LoVo (cell line): ENCODE results near the gene CA10.

Experiments used
- DNase-seq: peaks from one replicate; pipeline ENCODE4 v3.0.0-alpha.2; 2016; ENCODE audit warnings: low spot score

The CA10 gene

DNA sequence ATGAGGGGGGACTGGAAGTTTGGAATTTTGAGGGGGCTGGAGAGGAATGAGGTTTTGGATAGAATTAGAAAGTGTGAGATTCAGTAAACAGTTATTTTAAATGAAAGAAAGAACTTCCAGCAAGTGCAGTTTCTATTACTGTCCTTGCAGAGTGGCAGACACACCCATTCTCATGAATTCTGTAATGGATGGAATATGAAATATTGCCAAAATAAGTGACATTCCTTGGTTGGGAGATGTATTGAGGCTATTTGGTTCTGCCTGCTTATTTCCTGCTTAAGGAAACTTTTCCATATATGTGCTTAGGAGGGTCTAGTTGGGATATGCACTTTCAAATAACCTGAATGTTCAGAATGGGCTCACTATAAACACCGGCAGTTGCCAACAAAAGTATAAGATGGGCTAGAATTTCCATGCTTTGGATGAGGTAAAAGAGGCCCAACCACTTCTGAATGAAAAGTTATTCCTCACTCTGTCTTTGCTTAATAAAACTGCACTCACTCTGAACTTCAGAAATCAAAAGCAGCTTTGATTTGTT, 434.4 kb downstream of the CA10 start:
- no peak for DNase-seq

- no peak for DNase-seq
Measured at GRCh38 chr17:51722994-51723393, 435.5 kb downstream of the CA10 start.

DNA sequence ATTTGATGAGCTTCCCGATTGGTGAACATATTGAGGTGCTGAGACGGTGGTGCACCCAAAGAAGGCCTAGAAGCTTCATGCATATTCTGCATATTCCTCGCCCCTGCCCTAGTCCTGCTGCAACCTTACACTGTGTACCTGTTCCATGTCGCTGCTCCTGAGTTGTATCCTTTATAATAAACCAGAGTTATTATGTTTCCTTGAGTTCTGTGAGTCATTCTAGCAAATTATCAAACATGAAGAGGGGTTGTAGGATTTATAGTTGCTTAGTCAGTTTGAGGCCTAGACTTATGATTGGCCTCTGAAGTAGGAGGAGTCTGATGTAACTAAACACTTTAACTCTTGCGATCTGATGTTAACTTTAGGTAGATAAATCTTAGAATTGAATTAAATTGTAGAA, 436.8 kb downstream of the CA10 start:
- no peak for DNase-seq

DNA sequence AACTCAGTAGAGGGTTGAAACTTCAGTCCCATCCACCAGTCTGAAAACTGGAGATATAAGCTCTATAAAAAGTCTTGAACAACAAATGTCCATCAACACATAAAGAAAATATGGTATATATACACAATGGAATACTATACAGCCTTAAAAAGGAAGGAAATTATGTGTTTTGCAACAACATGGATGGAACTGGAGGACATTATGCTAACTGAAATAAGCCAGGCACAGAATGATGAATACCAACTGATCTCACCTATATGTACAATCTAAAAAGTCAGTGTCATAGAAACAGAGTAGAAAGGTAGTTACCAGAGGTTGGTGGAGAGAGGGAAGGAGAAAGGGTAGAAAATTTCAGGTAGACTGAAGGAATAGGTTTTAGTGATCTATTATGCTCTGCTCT, 438.1 kb downstream of the CA10 start:
- DNase-seq: no peak

- DNase-seq: no peak
Measured at GRCh38 chr17:51718983-51719382, 439.5 kb downstream of the CA10 start.

GRCh38 chr17:51711581-51711980, 446.9 kb downstream of the CA10 start:
- no peak for DNase-seq

DNA sequence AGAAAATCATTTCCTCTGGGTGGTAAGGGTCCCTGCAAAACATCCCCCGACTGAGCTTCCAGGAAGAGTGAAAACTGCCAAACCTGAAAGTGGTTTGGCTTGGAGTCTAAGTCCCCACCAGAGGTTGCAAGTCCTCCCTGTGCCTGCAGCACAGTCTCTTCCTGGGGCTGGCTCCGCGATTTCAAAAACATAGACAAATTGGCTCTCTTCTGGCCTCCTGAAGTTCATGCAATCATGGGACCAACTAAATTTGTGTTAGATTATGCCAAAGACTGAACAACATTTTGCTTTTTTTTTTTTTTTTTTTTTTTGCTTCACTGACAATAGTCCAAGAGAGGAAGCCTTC, 447.9 kb downstream of the CA10 start:
- no peak for DNase-seq

- DNase-seq: no peak
Measured at GRCh38 chr17:51709694-51710633, 448.6 kb downstream of the CA10 start.

- DNase-seq: no peak
Measured at GRCh38 chr17:51707216-51707615, 451.3 kb downstream of the CA10 start.

DNA sequence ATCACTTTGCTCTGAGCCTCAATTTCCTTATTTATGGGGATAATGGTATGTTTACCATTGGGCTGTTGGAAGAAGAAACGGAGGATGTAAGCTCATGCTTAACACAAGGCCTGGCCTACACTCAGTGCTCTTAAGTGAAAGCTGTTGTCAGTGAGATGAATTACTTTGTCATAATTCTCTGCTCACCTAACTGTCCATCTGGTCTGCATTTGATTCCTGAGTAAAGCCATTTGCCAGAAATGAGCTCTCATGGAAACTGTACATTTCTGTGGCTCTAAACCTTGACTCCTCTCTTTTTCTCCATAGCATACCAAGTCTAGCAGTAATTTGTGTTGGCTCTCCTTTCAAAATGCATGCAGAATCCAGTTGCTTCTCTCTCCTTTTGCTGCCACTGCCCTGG, 452.4 kb downstream of the CA10 start:
- no peak for DNase-seq

DNA sequence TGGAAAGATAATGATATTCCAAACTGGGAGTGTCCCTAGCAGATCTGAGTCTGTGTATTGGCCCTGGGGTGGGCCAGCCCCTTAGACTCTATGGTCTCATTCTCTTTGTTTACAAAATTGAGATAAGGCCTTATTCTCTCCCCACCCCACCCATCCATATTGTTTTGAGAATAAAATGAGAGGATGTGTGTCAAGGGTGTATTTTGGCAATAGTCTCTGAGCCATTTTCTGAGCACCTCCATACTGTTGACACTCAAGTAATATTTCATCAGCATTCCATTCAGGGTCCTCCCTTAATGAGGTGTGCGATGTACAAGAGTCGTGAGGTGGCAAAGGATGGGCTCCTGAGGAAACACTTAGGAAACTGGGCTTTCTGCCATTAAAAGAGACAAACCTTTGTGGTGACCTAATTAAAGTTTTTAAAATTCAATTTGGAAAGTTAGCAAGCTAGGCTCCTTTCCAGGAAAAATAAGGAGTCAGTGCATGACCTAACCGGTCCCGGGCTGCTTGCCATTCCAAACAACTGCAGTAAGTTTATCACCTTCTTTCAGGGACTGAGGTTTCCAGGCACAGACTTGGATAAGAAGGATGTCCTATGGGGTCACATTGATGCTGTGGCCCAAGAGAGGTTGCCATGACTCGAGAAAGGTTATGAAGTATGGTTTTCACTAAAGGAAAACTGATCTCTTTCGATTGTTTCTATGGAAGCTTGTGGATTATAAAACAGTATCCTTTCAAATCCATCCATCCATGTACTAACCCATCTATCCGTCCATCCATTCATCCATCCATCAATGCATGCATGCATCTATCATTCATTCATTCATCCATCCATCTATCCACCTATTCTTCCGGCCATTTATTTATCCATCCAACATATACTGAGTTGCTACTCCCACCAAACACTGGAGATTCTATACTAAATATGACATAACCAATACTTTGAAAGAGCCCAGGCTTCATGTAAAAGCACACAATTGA, 454.9 kb downstream of the CA10 start:
- DNase-seq: no peak

- no peak for DNase-seq
Measured at GRCh38 chr17:51702963-51703360, 455.6 kb downstream of the CA10 start.

GRCh38 chr17:51701501-51701900, 457.0 kb downstream of the CA10 start:
- DNase-seq: no peak

DNA sequence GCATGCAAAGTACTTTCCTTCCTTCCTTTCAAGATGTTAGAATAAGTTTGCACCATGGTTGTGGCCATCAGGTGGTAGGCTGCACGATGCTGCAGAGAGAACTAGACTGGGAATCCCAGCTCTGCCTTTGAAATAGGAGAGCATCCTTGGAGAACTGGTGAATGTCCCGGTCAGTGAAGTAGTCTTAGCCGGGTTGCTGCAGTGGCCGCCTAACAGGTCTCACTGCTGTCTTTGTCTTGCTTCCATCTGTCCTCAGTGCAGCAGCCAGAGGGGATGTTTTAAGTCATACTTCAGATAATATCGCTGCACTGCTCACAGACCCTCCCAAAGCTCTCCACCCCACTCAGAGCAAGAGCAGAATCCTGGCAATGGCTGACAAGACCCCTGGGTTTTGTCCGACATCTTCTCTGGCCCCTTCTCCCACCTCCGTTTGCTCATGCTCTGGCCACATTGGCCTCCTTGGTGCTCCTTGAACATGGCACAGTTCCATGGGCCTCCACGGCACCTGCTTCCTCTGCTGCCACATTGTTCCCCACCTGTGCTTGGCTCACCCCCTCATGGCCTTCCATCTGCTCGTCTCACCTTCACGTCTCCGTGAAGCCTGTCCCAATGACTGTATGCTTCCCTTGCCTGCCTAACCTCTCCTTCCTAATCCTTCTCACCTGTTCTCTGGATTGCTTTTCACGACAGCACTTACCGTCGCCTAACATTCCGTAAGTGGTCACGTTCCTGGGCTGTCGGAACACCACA, 458.3 kb downstream of the CA10 start:
- no peak for DNase-seq

- no peak for DNase-seq
Measured at GRCh38 chr17:51699303-51699702, 459.2 kb downstream of the CA10 start.

DNA sequence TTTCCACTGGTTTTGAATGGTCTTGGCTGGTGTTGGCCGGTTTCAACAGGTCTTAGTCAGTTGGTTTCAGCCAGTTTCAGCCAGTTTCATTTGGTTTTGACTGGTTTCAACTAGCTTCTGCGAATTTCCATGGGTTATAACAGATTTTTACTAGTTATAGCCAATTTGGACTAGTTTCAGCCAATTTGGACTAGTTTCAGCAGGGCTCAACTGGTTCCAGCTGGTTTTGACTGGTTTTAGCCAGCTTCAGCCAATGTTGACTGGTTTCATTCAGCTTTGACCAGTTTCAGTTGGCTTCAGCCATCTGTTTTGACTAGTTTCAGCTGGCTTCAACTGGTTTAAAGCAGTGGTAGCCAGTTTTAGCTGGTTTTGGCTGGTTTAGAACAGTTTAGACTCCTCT, 465.6 kb downstream of the CA10 start:
- no peak for DNase-seq

DNA sequence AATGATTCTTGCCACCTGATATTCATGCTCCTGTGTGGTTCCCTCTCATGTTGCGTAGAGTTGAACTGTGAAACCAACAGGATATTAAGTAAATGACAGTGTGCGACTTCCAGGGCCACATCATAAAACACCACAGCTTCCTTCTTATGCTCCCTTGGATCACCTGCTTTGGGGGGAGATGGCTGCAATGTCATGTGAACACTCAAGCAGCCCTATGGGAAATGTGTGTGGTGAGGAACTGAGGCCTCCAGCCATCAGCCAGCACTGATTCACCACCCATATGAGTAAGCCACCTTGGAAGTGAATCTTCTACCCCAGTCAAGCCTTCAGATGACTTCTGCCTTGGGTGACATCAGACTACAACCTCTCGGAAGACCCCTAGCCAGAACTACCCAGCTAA, 470.6 kb downstream of the CA10 start:
- DNase-seq: no peak

GRCh38 chr17:51685287-51685909, 473.1 kb downstream of the CA10 start:
- no peak for DNase-seq

DNA sequence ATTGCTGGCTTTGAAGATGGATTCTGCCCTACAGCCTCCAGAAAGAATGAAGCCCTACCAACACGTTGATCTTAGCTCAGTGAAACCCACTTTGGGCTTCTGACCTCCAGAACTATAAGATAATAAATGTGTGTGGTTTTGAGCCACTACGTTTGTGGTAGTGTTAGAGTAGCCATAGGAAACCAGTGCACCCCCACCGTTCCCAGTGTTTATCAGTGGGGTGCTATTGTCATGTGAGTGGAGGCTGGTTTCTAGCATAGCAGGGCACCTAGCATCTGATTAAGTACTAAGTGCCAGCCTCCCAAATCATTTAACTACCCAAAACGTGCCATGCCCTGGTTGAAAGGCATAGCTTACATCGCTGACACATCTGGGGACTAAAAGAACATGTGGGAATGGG, 474.3 kb downstream of the CA10 start:
- DNase-seq: no peak

DNA sequence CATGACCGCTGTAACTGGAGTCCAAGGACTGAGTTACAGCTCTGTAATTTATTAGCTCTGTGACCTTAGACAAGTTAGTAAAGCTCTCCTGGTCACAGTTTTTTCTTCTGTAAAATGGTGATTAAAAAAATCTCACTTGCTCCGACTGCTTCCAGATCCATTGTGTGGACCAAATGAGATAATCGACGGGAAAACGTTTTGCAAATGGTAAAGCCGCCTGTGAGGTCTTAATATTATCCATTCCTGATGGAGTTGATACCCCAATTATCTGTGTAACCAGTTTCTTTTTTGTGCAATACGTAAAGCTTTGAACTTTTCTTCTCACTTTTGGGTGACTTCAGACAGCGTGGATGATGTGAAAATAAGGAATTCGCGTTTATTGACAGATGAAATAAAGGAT, 475.2 kb downstream of the CA10 start:
- DNase-seq: no peak

DNA sequence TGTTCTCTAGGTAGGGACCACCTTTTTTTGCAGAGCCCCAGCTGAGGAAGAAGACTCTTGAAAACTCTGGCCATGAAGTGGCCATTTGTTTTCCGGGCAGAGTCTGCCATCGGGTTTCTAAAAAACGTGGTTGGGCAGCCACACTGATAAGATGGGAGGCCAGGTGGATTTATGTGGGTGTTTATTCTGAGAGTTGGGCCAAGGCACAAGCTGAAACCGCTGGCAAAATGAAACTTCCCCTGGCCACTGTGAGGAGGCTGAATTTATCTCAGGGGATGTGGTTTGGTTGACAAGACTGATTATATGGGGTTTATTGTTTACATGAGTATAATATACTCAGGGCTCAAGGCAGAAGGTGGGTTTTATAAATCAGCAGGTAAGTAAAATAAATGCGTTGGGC, 476.4 kb downstream of the CA10 start:
- DNase-seq: no peak

GRCh38 chr17:51677875-51678274, 480.6 kb downstream of the CA10 start:
- DNase-seq: no peak
